Myocyte (in vitro differentiated cells): Measurements from ENCODE around the gene C4BPB. TPM values are rescaled to one million over a fixed set of nuclear protein-coding genes. Genes with fewer than 3 reads are reported as not detected.

Experiments used
- DNase-seq: peaks from one replicate; pipeline ENCODE4 v3.0.0-alpha.2; 2012; ENCODE audit warnings: low read depth
- total RNA-seq: library from RNA; depleted of rRNA; stranded (reverse); fragments of >200 nt; gene quantifications from 2 replicates; pipeline ENCODE4 v1.2.3, GENCODE V29; 2014

Gene C4BPB
- total RNA-seq, 1 donor from 2014 or later: not detected

DNA sequence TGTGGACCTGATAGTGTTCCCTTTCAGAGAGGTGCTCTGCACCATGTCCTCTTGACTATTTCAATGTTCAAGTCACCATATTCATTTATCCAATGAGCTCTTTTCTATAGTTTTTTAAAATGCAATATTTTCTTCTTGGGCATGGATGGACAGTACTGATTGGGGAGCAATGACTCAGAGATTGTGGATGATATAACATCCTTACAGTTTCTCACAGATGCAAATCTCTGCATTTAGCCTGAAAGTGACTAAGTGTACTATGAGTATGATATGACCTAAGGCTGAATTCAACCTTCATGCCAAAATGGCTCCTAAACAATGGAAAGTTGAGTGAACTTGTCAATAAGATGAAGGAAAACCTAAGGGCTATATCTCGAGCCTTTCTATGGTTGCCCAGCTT is 51.9 kb downstream of the C4BPB start:
- no peak for DNase-seq

DNA sequence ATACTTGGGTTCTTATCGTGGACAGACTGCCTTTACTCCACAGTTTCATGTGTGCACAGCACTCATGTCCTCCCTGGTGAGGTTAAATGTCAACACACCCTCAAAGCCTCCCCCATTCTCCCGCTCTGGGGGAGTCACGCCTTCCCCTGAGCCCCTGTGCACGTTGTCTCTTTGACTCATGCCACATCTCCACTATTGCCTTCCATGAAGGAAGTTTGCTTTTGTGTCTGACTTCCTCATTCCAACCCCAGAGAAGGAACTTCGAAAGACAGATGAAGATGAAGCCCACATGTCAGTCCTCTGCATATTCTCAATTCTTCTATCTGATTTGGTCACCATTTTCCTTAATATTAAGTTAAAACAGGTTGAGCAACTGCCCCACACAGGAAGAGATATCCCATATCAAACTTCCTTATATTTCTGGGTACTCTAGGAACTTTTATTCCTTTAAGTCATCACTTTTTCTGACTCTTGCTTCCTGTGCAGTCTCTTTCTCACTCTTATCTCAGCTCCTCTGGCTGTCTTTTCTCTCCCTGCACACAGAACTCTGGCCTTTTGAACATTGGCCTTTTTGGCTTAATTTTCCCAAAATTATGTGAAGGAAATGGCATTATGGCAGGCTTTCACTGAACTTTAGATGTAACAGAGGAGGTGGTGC is 56.9 kb downstream of the C4BPB start:
- no peak for DNase-seq

Other genes starting within 250 kb of the C4BPB start
- gene IL20, start 223.2 kb upstream of the C4BPB start, total RNA-seq: not detected in 2 replicates
- not detected in 2 replicates for gene IL24, start 191.4 kb upstream of the C4BPB start, total RNA-seq
- gene FCMR, start 166.9 kb upstream of the C4BPB start, total RNA-seq: not detected in 2 replicates
- gene PIGR, start 142.4 kb upstream of the C4BPB start, total RNA-seq: not detected in 2 replicates
- not detected in 2 replicates for gene FCAMR, start 118.4 kb upstream of the C4BPB start, total RNA-seq
- gene C1orf116, start 56.1 kb upstream of the C4BPB start, total RNA-seq: 0.13 TPM in 1 of 2 replicates, not detected in the other
- 7.1 TPM in 2 replicates for gene YOD1, start 37.7 kb upstream of the C4BPB start, total RNA-seq
- gene PFKFB2, start 35.6 kb upstream of the C4BPB start, total RNA-seq: 5.7 and 6.0 TPM in 2 replicates
- not detected in 2 replicates for gene C4BPA, start 15.4 kb downstream of the C4BPB start, total RNA-seq
- gene CD55, start 232.8 kb downstream of the C4BPB start, total RNA-seq: 14.2 and 29.7 TPM in 2 replicates